HCT116 (cell line): ENCODE data around the gene MTHFR. TPM values are rescaled to one million over a fixed set of nuclear protein-coding genes. Genes with fewer than 3 reads are reported as not detected.

ENCODE experiments used
- ATAC-seq: fragments of 200-7000 bp; cut with Tn5 transposase; 2 replicates; pipeline ENCODE4 v1.9.1; 2020; ENCODE audit warnings: mild to moderate bottlenecking, moderate library complexity
- BruUV-seq: library from RNA; stranded (reverse); fragments of 400-500 nt; replicated peaks from 2 replicates; lab custom pipeline; 2021; lab: Mats Ljungman, UMichigan
- CTCF ChIA-PET: fragments of 300-600 bp; sonication (Branson Sonifier 250); formaldehyde crosslinking; loops from one replicate; lab custom pipeline; 2021; ENCODE audit warnings: antibody characterized with exemption; lab: Charles Lee
- POLR2A ChIA-PET: fragments of 300-600, 350-600 bp; sonication (Branson Sonifier 250); formaldehyde crosslinking; loops from one replicate; lab custom pipeline; 2021; ENCODE audit warnings: antibody characterized with exemption; lab: Charles Lee
- RAD21 ChIA-PET, 2 experiments: fragments of 300-600 bp; sonication (Branson Sonifier 250); formaldehyde crosslinking; loops; one replicate each; lab custom pipeline; 2023; ENCODE audit warnings: low total read pairs in 2 of 2; ENCODE audit not compliant: uncharacterized antibody in 2 of 2, unreplicated experiment in 2 of 2, low non-redundant PET in 1 of 2; lab: Charles Lee
- DNase-seq: peaks from one replicate; pipeline ENCODE4 v3.0.0-alpha.2; 2010; ENCODE audit warnings: low read depth, low spot score
- H2AFZ ChIP-seq: fragments of 200-600 bp; shearing (Covaris generic), sonication (generic); 2 replicates; pipeline ENCODE4 v1.6.1; 2017; ENCODE audit warnings: low read depth, mixed run types, mixed read lengths, antibody characterized with exemption, low read length; ENCODE audit not compliant: poor library complexity, severe bottlenecking
- H3K27ac ChIP-seq: 2 replicates; pipeline ENCODE4 v1.5.1; 2012; ENCODE audit warnings: low read depth, low read length
- H3K27me3 ChIP-seq: fragments of 200-600 bp; sonication (generic); 2 replicates; pipeline ENCODE4 v1.6.1; 2016; ENCODE audit warnings: mixed run types, low read length, mixed read lengths; ENCODE audit not compliant: insufficient read depth
- H3K36me3 ChIP-seq, 2 experiments: fragments of 200-500 bp in 1 of 2; fragments of 200-600 bp in 1 of 2; sonication (Bioruptor generic) in 1 of 2; sonication (generic) in 1 of 2; 2 replicates each; pipeline versions ENCODE4 v1.5.1 to v1.6.1; 2014 to 2016; ENCODE audit warnings: low read length in 2 of 2, inconsistent platforms in 1 of 2, mixed read lengths in 1 of 2, mixed run types in 1 of 2; ENCODE audit not compliant: insufficient read depth in 2 of 2, control insufficient read depth in 1 of 2
- H3K4me1 ChIP-seq, 2 experiments: fragments of 200-600 bp in 1 of 2; sonication (generic) in 1 of 2; 2 replicates each; pipeline versions ENCODE4 v1.5.1 to v1.6.1; 2012 to 2017; ENCODE audit warnings: low read length in 2 of 2, inconsistent platforms in 1 of 2, mild to moderate bottlenecking in 1 of 2, mixed read lengths in 1 of 2, mixed run types in 1 of 2, moderate library complexity in 1 of 2; ENCODE audit not compliant: insufficient read depth in 2 of 2, control insufficient read depth in 1 of 2
- H3K4me2 ChIP-seq: fragments of 200-600 bp; sonication (generic); 2 replicates; pipeline ENCODE4 v1.6.1; 2017; ENCODE audit warnings: mixed run types, low read length, mixed read lengths
- H3K4me3 ChIP-seq, 2 experiments: fragments of 200-600 bp in 1 of 2; sonication (generic) in 1 of 2; replicated peaks in 1 of 2; 2 replicates each; pipeline ENCODE4 v1.5.1; 2011 to 2016; ENCODE audit warnings: low read length in 2 of 2, control low read depth in 1 of 2, low read depth in 1 of 2, mild to moderate bottlenecking in 1 of 2, mixed read lengths in 1 of 2, mixed run types in 1 of 2
- H3K79me2 ChIP-seq: fragments of 200-600 bp; sonication (generic); 2 replicates; pipeline ENCODE4 v1.6.1; 2017; ENCODE audit warnings: mild to moderate bottlenecking, mixed run types, low read length, moderate library complexity, mixed read lengths; ENCODE audit not compliant: insufficient read depth
- H3K9ac ChIP-seq: fragments of 200-600 bp; sonication (generic); 2 replicates; pipeline ENCODE4 v1.6.1; 2016; ENCODE audit warnings: low read length, mixed read lengths
- H3K9me2 ChIP-seq: fragments of 200-600 bp; sonication (generic), shearing (Covaris generic); 2 replicates; pipeline ENCODE4 v1.6.1; 2017; ENCODE audit warnings: mixed run types, mild to moderate bottlenecking, moderate library complexity; ENCODE audit not compliant: insufficient read depth
- H3K9me3 ChIP-seq, 2 experiments: fragments of 200-500 bp in 1 of 2; fragments of 200-600 bp in 1 of 2; sonication (Bioruptor generic) in 1 of 2; sonication (generic) in 1 of 2; 2 replicates each; pipeline ENCODE4 v1.6.1; 2014 to 2017; ENCODE audit warnings: low read length in 2 of 2, mixed read lengths in 2 of 2, inconsistent platforms in 1 of 2, low read depth in 1 of 2, mild to moderate bottlenecking in 1 of 2, mixed run types in 1 of 2, moderate library complexity in 1 of 2; ENCODE audit not compliant: control insufficient read depth in 1 of 2, insufficient read depth in 1 of 2
- H4K20me1 ChIP-seq: fragments of 200-600 bp; sonication (generic), shearing (Covaris generic); 2 replicates; pipeline ENCODE4 v1.6.1; 2017; ENCODE audit warnings: mixed run types, mild to moderate bottlenecking, moderate library complexity; ENCODE audit not compliant: insufficient read depth
- ATF3 ChIP-seq: IDR thresholded peaks from 2 replicates; pipeline ENCODE4 v1.6.1; 2012
- ELF1 ChIP-seq: IDR thresholded peaks from 2 replicates; pipeline ENCODE4 v1.6.1; 2012; ENCODE audit warnings: low read depth, borderline replicate concordance
- EZH2 ChIP-seq: fragments of 200-600 bp; sonication (generic); IDR thresholded peaks from 2 replicates; pipeline ENCODE4 v1.6.1; 2017; ENCODE audit warnings: antibody characterized with exemption, mixed run types
- JUND ChIP-seq: IDR thresholded peaks from 2 replicates; pipeline ENCODE4 v1.6.1; 2012
- POLR2A ChIP-seq: IDR thresholded peaks from 2 replicates; pipeline ENCODE4 v1.7.0; 2011; ENCODE audit warnings: borderline replicate concordance; ENCODE audit not compliant: insufficient read depth, insufficient read length; ENCODE audit errors: extremely low read depth
- RAD21 ChIP-seq: IDR thresholded peaks from 2 replicates; pipeline ENCODE4 v1.6.1; 2012; ENCODE audit warnings: low read depth, mild to moderate bottlenecking
- REST ChIP-seq: IDR thresholded peaks from 2 replicates; pipeline ENCODE4 v1.6.1; 2012; ENCODE audit warnings: low read depth
- SP1 ChIP-seq: IDR thresholded peaks from 2 replicates; pipeline ENCODE4 v1.6.1; 2012; ENCODE audit warnings: low read depth
- SRF ChIP-seq: IDR thresholded peaks from 2 replicates; pipeline ENCODE4 v1.6.1; 2012; ENCODE audit warnings: low read depth
- YY1 ChIP-seq: IDR thresholded peaks from 2 replicates; pipeline ENCODE4 v1.6.1; 2011; ENCODE audit warnings: low read length, low read depth, moderate library complexity, mild to moderate bottlenecking; ENCODE audit not compliant: insufficient replicate concordance; ENCODE audit errors: extremely low read depth
- ZFX ChIP-seq: fragments of 450-650 bp; IDR thresholded peaks from 2 replicates; pipeline ENCODE4 v1.6.1; 2017
- ZNF274 ChIP-seq: fragments of 200-500 bp; sonication (Bioruptor generic); IDR thresholded peaks from 2 replicates; pipeline ENCODE4 v1.6.1; 2014; ENCODE audit warnings: mild to moderate bottlenecking, low read depth, low read length, inconsistent platforms
- intact Hi-C: fragments of 100-400 bp; cut with micrococcal nuclease; formaldehyde crosslinking; loops from 2 replicates; pipeline ENCODE4 v1.10.0; 2022
- total RNA-seq: library from RNA; stranded (reverse); gene quantifications from one replicate; pipeline ENCODE4 v1.2.1, GENCODE V29; 2021; ENCODE audit not compliant: unreplicated experiment

MTHFR gene
- total RNA-seq, 1 experiment from 2014 or later: 20.9 TPM

GRCh38 chr1:11823366-11824137 is 17.8 kb upstream of the MTHFR start:
- no peak overlapping the region for H3K27ac ChIP-seq
- no peaks in the 10 kb centered on the region for H4K20me1 ChIP-seq
- no peaks in the 10 kb centered on the region for H3K9me3 ChIP-seq
- no peak overlapping the region for H3K4me2 ChIP-seq
- DNase-seq (no peak), ATAC-seq (no peak)
- no peaks in the 10 kb centered on the region for H3K27me3 ChIP-seq
- peaks cover 0 to 2% of the 10 kb centered on the region in 2 experiments; a peak in 1 of 4 replicates for H3K36me3 ChIP-seq
- TF ChIP-seq REST (no peak), JUND (no peak), ELF1 (no peak), SRF (no peak)
- intact Hi-C loops: no loop called here
- ChIA-PET RAD21 (no interaction called here), POLR2A (interaction anchor here (0.7 to 1.0 kb wide), 2 partner anchors 85 to 86 kb away, joined by 3 read pairs; no protein-coding TSS in a partner anchor), CTCF (no interaction called here)
- no peak overlapping the region for H3K4me3 ChIP-seq
- BruUV-seq: no TSS peak
- peaks cover 24 to 25% of the 10 kb centered on the region in 2 experiments for H3K4me1 ChIP-seq
- no peaks in the 10 kb centered on the region for H3K9me2 ChIP-seq
- H3K9ac ChIP-seq: no peak overlapping the region
- H3K79me2 ChIP-seq: no peaks in the 10 kb centered on the region
- H2AFZ ChIP-seq: no peak overlapping the region

GRCh38 chr1:11822091-11822490 is 16.3 kb upstream of the MTHFR start:
- no TSS peak for BruUV-seq
- TF ChIP-seq REST (no peak), ELF1 (no peak), ATF3 (no peak), POLR2A (no peak), ZFX (no peak), YY1 (no peak), RAD21 (no peak), JUND (no peak), SP1 (no peak), EZH2 (no peak), ZNF274 (no peak)

More at GRCh38 chr1:11822091-11822490, 16.3 kb upstream of the MTHFR start:
- DNase-seq (no peak), ATAC-seq (no peak)
- Histone ChIP-seq H3K9ac (peak overlapping the region; percentile 51), H3K27ac (peak overlapping the region; percentile 70; the same call in 1 of the 2 replicates), H3K4me1 (peaks cover 24 to 25% of the 10 kb centered on the region in 2 experiments), H2AFZ (no peak overlapping the region), H3K79me2 (no peaks in the 10 kb centered on the region), H3K9me2 (no peaks in the 10 kb centered on the region), H3K9me3 (no peaks in the 10 kb centered on the region), H4K20me1 (no peaks in the 10 kb centered on the region; the same call in 1 of the 2 replicates), H3K36me3 (0 out of 4 replicates have a peak, but pooled peaks cover 0 to 5% of the 10 kb centered on the region in 2 experiments), H3K4me3 (peak overlapping the region in 1 of 2 experiments; percentile 38; a peak in 2 of 4 replicates), H3K27me3 (no peaks in the 10 kb centered on the region), H3K4me2 (peak overlapping the region; percentile 75)
- ChIA-PET RAD21 (no interaction called here), CTCF (no interaction called here), POLR2A (interaction anchor here (0.6 kb wide), 1 partner anchor 16 kb away, joined by 3 read pairs; the partner anchor contains the start of gene CLCN6)
- intact Hi-C loops: no loop called here
